Activated naive CD4-positive, alpha-beta T cell treated with anti-CD3 and anti-CD28 coated beads for 36 hours (primary cell): ENCODE measurements around the gene KLRC1. TPM values are rescaled to one million over a fixed set of nuclear protein-coding genes. Genes with fewer than 3 reads are reported as not detected.
"Not testable (repeated sequence)": the region's sequence is repeated elsewhere in the genome, so short reads cannot be mapped to it uniquely, and the experiment has no call there.

ENCODE experiments used
- CTCF ChIA-PET: fragments of 350-600 bp; sonication (Branson Sonifier 250); formaldehyde crosslinking; loops from one replicate; lab custom pipeline; 2021; ENCODE audit warnings: antibody characterized with exemption; lab: Charles Lee
- DNase-seq: peaks from one replicate; pipeline ENCODE4 v3.0.0-alpha.2; 2020
- H3K27ac Mint-ChIP-seq: one replicate; pipeline ENCODE4 v1.8.0; 2021; ENCODE audit warnings: mild to moderate bottlenecking, mixed read lengths
- H3K27me3 Mint-ChIP-seq: one replicate; pipeline ENCODE4 v1.8.0; 2021; ENCODE audit warnings: low read depth, mixed read lengths
- H3K36me3 Mint-ChIP-seq: one replicate; pipeline ENCODE4 v1.8.0; 2021; ENCODE audit warnings: low read depth, mixed read lengths
- H3K4me1 Mint-ChIP-seq: one replicate; pipeline ENCODE4 v1.8.0; 2021; ENCODE audit warnings: low read depth, mixed read lengths
- H3K4me3 Mint-ChIP-seq: one replicate; pipeline ENCODE4 v1.8.0; 2021; ENCODE audit warnings: mild to moderate bottlenecking, moderate library complexity, mixed read lengths
- H3K9me3 Mint-ChIP-seq: one replicate; pipeline ENCODE4 v1.8.0; 2021; ENCODE audit warnings: mixed read lengths
- intact Hi-C: fragments of 100-400 bp; cut with micrococcal nuclease; formaldehyde crosslinking; loops from one replicate; pipeline ENCODE4 v1.15.1; 2023
- total RNA-seq, 2 experiments: library from RNA; stranded (reverse); gene quantifications; one replicate each; pipeline ENCODE4 v1.2.3, GENCODE V29; 2021

The KLRC1 gene
- total RNA-seq, 2 experiments from 2014 or later: 0.21 TPM; not detected in 1

DNA sequence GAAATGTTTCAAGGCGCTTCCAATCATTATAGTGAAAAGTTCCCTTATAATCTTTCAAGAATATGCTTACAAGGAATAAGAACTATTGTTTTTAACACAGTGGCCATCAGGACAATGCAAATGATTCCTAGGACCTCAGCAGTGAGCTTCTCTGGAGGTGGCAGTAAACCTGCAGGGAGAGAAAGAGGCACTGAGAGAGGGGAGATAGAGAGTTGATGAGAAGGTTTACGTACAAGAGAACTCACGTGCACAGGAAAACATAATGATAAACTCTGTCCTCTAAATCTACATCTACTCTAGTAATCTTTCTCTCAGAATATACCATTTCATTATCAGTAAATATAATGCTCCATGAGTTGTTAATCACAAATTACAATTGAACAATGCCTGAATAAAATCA, 44.3 kb downstream of the KLRC1 start:
- Mint-ChIP-seq H3K27me3 (peaks cover 2% of the 10 kb centered on the region), H3K4me1 (no peaks in the 10 kb centered on the region), H3K27ac (no peak overlapping the region), H3K36me3 (no peaks in the 10 kb centered on the region), H3K4me3 (no peak overlapping the region), H3K9me3 (no peaks in the 10 kb centered on the region)
- no peak for DNase-seq
- CTCF ChIA-PET: no interaction called here
- intact Hi-C loops: no loop called here

DNA sequence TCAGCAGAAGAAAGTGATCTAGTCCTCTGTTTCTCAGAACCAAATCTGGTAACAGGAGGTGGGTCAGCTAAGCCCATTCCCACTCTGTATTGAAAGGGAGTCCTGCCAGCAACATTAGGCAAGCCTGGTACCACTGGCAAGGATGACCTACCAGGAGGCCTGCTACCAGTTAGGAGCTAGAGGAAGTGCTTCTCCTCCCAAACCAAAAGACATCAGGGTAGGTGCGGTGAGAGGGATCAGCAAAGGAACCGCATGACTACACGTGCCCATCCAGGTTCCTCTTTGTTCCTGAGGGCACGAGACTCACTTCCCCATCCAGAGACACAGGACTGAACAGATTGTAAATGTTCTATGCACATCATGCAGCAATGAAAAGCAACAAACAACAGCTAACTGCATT, 46.5 kb downstream of the KLRC1 start:
- Mint-ChIP-seq H3K27ac (no peak overlapping the region), H3K4me3 (no peak overlapping the region), H3K27me3 (peaks cover 2% of the 10 kb centered on the region), H3K4me1 (no peaks in the 10 kb centered on the region), H3K9me3 (no peaks in the 10 kb centered on the region), H3K36me3 (no peaks in the 10 kb centered on the region)
- intact Hi-C loops: no loop called here
- CTCF ChIA-PET: no interaction called here
- no peak for DNase-seq

DNA sequence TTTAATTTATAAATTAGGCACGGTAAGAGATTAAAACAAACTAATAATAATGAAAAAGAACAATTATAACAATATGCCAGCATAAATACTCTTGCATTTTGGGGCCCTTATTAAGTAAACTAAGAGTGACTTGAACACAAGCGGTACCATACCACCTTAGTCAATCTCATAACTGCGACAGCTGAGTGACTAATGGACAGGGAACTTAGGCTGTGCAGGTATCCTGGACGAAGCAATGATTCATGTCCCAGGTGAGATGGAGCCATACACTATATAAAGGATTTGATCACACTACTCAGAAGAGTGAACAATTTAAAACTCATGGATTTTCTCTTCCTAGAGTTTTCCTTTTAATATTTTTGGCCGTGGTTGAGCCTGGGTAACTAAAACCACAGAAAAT, 47.9 kb downstream of the KLRC1 start:
- H3K4me1 Mint-ChIP-seq: no peaks in the 10 kb centered on the region
- H3K27me3 Mint-ChIP-seq: peaks cover 2% of the 10 kb centered on the region
- H3K9me3 Mint-ChIP-seq: no peaks in the 10 kb centered on the region
- no peak overlapping the region for H3K4me3 Mint-ChIP-seq
- intact Hi-C loops: no loop called here
- H3K27ac Mint-ChIP-seq: no peak overlapping the region
- H3K36me3 Mint-ChIP-seq: no peaks in the 10 kb centered on the region
- no peak for DNase-seq
- CTCF ChIA-PET: no interaction called here

DNA sequence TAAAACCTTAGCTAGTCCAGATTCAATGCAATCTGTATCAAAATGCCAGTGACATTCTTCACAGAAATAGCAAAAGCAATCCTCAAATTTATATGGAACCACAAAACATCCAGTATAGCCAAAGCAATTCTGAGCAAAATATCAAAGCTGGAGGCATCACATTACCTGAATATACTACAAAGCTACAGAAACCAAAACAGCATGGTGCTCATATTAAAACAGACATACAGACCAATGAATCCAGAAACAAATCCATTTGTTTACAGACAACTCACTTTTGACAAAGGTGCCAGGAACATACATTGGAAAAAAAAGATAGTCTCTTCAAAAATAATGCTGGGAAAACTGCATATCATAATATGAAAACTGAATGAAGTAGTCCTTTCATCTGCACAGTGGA, 48.4 kb downstream of the KLRC1 start:
- Mint-ChIP-seq H3K9me3 (no peaks in the 10 kb centered on the region), H3K4me1 (no peaks in the 10 kb centered on the region), H3K27ac (no peak overlapping the region), H3K4me3 (no peak overlapping the region), H3K27me3 (peaks cover 2% of the 10 kb centered on the region), H3K36me3 (no peaks in the 10 kb centered on the region)
- CTCF ChIA-PET: no interaction called here
- DNase-seq: no peak
- intact Hi-C loops: no loop called here

DNA sequence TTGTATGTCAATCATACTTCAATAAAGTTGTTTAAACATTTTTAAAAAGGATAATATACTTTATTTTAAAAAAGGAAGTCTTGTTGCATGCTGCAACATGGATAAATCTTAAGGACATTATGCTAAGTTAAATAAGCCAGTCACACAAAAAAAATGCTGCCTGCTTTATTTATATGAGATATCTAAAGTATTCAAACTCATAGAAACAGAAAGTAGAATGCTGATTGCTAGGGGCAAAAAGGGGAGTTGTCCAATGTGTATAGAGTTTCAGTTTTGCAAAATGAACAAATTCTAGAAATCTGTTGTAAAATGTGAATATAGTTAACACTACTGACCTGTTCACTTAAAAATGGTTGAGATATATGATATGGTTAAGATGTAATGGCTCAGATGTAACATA, 52.3 kb downstream of the KLRC1 start:
- no peak for DNase-seq
- Mint-ChIP-seq H3K4me3 (no peak overlapping the region), H3K4me1 (no peaks in the 10 kb centered on the region), H3K9me3 (no peaks in the 10 kb centered on the region), H3K27ac (no peak overlapping the region), H3K27me3 (peaks cover 6% of the 10 kb centered on the region), H3K36me3 (no peaks in the 10 kb centered on the region)
- CTCF ChIA-PET: no interaction called here
- intact Hi-C loops: no loop called here

DNA sequence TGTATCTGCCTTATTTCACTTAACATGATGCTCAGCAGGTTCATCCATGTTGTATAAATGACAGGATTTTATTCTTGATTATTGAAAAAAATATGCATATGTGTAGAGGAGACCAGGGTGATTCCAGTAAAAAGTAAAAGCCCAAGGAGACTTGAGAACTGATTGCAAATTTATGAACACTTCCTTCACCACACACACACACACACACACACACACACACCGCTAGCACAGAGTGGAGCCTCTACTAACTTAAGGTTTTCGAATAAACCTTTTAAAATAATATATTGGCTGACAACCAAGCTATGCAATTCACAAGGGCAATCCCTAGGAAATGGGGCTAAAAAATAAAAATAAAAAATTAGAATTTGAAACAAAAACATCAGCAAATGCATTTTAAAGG, 55.0 kb downstream of the KLRC1 start:
- intact Hi-C loops: no loop called here
- Mint-ChIP-seq H3K36me3 (no peaks in the 10 kb centered on the region), H3K4me1 (no peaks in the 10 kb centered on the region), H3K27me3 (peaks cover 8% of the 10 kb centered on the region), H3K9me3 (no peaks in the 10 kb centered on the region), H3K27ac (no peak overlapping the region), H3K4me3 (no peak overlapping the region)
- no peak for DNase-seq
- CTCF ChIA-PET: no interaction called here

DNA sequence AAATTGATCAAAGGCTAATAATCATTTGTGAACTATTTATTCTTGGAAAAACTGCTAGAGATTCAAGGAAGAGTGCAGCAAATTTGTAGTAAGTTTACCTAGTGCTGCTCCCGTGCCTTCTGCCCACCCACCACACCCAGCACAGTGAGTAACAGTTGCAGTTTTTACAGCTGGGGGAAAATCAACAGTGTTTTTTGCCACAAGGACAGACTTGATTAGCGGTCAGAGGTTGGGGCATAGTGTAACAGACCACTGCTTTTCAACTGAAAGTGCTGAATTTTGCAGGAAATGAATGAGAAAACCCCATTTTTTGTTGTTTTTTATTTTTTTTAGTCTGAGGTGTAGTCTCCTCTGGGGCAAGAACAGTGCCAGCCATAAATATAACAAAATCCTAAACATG, 55.9 kb downstream of the KLRC1 start:
- intact Hi-C loops: no loop called here
- peaks cover 10% of the 10 kb centered on the region for H3K27me3 Mint-ChIP-seq
- DNase-seq: no peak
- H3K9me3 Mint-ChIP-seq: no peaks in the 10 kb centered on the region
- no peak overlapping the region for H3K4me3 Mint-ChIP-seq
- no peaks in the 10 kb centered on the region for H3K4me1 Mint-ChIP-seq
- no peaks in the 10 kb centered on the region for H3K36me3 Mint-ChIP-seq
- no peak overlapping the region for H3K27ac Mint-ChIP-seq
- CTCF ChIA-PET: no interaction called here

DNA sequence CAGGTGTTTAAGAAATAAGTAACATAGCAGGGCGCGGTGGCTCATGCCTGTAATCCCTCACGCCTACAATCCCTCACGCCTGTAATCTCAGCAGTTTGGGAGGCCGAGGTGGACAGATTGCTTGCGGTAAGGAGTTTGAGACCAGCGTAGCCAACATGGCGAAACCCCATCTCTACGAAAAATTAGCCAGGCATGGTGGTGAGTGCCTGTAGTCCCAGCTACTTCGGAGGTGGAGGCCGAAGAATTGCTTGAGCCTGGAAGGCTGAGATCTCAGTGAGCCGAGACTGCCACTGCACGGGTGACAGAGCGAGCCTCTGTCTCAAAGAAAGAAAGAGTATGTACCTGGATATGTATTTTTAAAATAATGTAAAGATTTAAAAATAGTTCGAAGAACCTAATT, 57.0 kb downstream of the KLRC1 start:
- H3K27ac Mint-ChIP-seq, intact Hi-C loops: not testable (repeated sequence)

More for the DNA sequence above, 57.0 kb downstream of the KLRC1 start:
- CTCF ChIA-PET, H3K4me3 Mint-ChIP-seq, H3K4me1 Mint-ChIP-seq, DNase-seq, H3K9me3 Mint-ChIP-seq, H3K36me3 Mint-ChIP-seq, H3K27me3 Mint-ChIP-seq: not testable (repeated sequence)

Other genes starting within 250 kb of the KLRC1 start
- 1 to 10 TPM; 3.3 to 4.9 TPM for gene GABARAPL1, start 240.5 kb downstream of the KLRC1 start, total RNA-seq
- under 1 TPM in 1 of 2 experiments, not detected in 1; 0.81 TPM for gene KLRD1, start 145.5 kb downstream of the KLRC1 start, total RNA-seq
- gene KLRK1, start 63.3 kb downstream of the KLRC1 start, total RNA-seq: under 1 TPM; 0.35 to 0.50 TPM
- gene KLRC4, start 43.6 kb downstream of the KLRC1 start, total RNA-seq: not detected
- not detected for gene KLRC3, start 32.8 kb downstream of the KLRC1 start, total RNA-seq
- not detected for gene KLRC2, start 17.4 kb downstream of the KLRC1 start, total RNA-seq
- 1 to 10 TPM; 2.1 to 3.1 TPM for gene EIF2S3B, start 52.5 kb upstream of the KLRC1 start, total RNA-seq
- gene MAGOHB, start 160.2 kb upstream of the KLRC1 start, total RNA-seq: 10 to 100 TPM; 58.8 to 61.1 TPM
- gene STYK1, start 220.7 kb upstream of the KLRC1 start, total RNA-seq: not detected